Measurements from ENCODE around the gene GANC.

The GANC gene

GRCh38 chr15:42344763-42345162 lies 71.8 kb downstream of the GANC start:
- no peak for DNase-seq (ENCODE audit: low read depth in 2 of 2, low spot score in 1 of 2)

- DNase-seq (ENCODE audit: low read depth in 2 of 2, low spot score in 1 of 2): no peak
These were observed 72.5 kb downstream of the GANC start for GRCh38 chr15:42345504-42345903.

DNA sequence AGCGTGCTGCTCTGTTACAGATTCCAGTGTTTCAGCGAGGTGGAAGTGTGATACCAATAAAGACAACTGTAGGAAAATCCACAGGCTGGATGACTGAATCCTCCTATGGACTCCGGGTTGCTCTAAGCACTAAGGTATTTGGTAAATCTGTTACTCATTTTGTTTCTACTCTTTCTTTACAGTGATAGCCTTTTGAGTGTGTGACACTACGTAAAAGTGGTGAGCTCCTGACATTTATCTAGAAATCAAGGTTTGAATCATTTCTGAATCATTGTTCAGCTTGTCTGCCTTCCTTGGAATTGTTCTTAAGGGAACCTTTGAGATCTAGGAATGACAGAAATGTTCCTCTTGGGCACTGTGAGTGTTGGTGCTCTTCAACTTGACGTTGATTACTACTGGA lies 75.1 kb downstream of the GANC start:
- no peak for DNase-seq (ENCODE audit: low read depth in 2 of 2, low spot score in 1 of 2)

DNA sequence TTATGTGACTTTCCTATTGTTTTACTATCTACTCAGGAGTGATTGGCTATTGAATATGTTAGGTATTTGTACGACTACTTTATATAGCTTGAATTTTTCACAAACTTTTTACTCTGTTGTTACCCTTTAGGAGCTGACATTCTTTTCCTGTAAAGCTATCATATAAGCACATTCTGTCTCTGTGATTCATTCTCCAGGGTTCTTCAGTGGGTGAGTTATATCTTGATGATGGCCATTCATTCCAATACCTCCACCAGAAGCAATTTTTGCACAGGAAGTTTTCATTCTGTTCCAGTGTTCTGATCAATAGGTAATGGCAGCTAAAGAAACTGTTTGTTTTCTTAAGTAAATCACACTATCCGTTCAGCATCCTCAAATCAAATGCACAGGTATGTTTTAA lies 76.2 kb downstream of the GANC start:
- no peak for DNase-seq (ENCODE audit: low read depth in 2 of 2, low spot score in 1 of 2)

DNA sequence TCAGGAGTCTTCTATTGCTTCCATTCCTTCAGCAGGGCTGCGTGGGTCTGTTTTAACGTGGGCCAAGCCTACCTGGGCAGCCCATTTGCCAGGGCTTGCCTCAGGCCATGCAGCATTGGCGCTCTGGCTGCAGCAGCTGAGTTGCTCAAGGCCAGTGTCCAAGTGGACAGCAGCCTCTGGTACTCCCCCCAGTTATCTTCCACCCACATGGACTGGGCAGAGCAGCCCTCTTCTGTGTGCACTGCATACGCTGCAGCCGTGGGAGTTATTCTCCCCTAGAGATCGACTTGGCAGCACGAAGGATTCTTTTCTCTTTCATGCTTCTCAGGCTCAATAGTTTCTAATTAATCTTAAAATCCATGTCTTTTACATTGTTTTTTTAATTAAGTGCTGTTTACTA lies 79.4 kb downstream of the GANC start:
- no peak for DNase-seq (ENCODE audit: low read depth in 2 of 2, low spot score in 1 of 2)

- DNase-seq (ENCODE audit: low read depth in 2 of 2, low spot score in 1 of 2): no peak
These were observed 80.1 kb downstream of the GANC start for GRCh38 chr15:42353061-42353460.

DNA sequence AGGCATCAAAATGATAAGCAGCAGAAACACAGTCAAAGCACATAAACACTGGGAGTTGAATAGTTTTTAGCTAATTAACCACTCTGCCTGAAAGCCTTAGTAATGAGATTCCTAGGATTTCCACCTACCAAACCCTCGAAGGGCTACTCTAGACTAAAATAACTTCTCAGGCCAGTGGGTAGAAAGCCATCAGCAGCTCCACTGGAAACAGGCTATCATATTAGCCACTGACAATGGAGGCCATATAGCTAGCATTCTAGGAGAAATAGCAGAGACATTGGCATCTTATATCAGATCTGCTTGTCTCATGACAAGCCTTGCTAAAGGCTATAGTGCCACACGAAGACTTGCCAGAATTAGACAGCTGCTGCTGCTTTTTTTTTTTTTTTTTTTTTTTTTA lies 81.8 kb downstream of the GANC start:
- no peak for DNase-seq (ENCODE audit: low read depth in 2 of 2, low spot score in 1 of 2)

GRCh38 chr15:42355291-42355690 lies 82.3 kb downstream of the GANC start:
- no peak for DNase-seq (ENCODE audit: low read depth in 2 of 2, low spot score in 1 of 2)

DNA sequence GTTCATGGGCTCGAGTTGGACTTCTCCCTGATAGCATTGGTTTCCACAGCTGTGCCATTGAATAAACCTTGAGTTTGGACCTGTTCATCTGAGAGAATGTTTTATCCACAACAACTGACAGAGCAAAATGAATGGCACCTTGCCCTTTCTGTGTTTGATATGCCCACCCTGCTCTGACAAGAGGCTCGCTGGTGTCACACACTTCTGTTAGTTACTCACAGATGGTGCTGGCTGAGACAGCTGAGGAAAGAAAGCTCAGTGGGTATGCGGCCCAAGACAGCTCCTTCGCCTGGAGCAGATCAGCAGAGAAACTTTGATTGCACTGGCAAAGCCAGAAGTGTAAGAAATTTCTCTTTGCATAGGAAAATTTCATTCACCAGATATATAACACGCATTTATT lies 83.8 kb downstream of the GANC start:
- DNase-seq (ENCODE audit: low read depth in 2 of 2, low spot score in 1 of 2): no peak

DNA sequence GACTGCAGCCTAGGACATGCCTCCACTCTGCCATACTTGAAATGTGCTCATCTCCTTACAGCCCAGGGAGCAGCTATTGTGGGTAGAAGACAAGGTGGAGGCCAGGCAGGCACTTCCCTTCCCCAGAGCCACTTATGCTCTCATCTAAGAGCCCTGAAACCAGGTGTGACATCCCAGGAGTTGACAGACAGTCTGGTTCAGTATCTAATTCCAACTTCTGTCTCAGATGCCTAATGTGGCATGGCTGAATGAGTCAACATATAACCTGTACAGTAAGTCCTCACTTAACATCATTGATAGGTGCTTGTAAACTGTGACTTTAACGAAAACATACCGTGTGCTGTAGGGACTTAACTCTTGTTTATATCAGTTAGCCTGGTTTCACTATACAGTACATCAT lies 85.1 kb downstream of the GANC start:
- no peak for DNase-seq (ENCODE audit: low read depth in 2 of 2, low spot score in 1 of 2)

DNA sequence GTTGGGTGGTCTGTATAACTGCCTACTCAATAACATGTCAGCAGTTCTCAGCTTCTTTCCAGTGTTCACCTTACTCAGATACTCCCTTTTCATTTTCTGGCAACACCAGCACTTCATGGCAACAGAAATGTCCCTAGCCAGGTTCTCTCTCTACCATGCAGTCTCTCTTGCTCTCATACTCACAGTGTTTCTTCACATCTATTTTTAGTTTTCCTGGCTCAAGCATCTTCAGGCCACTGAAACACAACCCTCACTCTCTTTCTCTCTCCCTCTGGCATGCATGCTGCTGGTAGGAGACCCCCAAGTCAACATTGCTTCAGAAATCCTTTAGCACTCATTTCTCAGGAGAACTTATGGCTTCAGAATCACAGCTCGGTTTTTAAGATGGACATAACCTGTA lies 86.2 kb downstream of the GANC start, which contains the start of gene CAPN3:
Gene CAPN3 (plus strand): TSS at position 253 of the 400 bp plus-strand sequence. CDS start 305 bp downstream, outside the sequence.
- DNase-seq (ENCODE audit: low read depth in 2 of 2, low spot score in 1 of 2): no peak

DNA sequence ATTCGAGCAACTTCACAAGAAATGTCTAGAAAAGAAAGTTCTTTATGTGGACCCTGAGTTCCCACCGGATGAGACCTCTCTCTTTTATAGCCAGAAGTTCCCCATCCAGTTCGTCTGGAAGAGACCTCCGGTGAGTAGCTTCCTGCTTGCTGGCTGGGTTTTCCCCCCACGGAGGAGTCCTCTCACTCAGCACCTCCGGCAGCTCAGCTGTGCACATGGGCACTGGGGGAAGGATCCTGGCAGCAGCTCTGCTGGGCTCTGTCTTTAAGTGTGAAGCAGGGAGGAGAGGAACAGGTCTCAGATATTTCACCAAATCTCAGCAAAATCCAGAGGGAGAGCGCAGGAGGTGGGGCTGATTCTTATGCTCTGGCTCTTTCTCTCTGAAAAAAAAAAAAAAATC lies 87.0 kb downstream of the GANC start:
- no peak for DNase-seq (ENCODE audit: low read depth in 2 of 2, low spot score in 1 of 2)

DNA sequence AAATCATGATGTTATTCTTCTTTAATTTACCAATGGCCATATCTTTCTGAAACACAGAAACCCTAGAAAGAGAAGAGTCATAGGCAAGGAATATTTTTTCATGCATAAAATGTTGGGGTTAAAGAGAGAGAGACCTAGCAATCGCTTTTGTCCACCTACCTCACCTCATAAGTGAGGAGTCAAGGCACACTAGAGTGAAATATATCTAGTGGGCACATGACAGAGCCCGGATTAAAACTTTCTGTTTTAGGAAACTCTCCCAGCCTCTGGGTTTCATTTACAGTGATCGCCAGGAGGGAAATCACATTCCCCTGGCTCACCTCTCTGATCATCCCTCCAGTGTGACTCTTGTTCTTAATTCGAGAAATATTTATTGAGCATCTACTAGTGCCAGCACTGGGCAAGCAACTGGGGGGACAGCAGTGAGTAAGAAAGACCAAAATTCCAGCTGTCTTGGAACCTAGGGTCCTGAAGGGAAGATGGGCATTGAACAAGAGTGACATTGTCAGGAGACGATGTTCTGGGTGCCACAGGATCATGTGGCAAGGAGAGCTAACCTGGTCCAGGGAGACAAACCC lies 87.6 kb downstream of the GANC start:
- no peak for DNase-seq (ENCODE audit: low read depth in 2 of 2, low spot score in 1 of 2)

GRCh38 chr15:42363487-42363886 lies 90.5 kb downstream of the GANC start:
- no peak for DNase-seq (ENCODE audit: low read depth in 2 of 2, low spot score in 1 of 2)

GRCh38 chr15:42363942-42364341 lies 90.9 kb downstream of the GANC start:
- no peak for DNase-seq (ENCODE audit: low read depth in 2 of 2, low spot score in 1 of 2)

DNA sequence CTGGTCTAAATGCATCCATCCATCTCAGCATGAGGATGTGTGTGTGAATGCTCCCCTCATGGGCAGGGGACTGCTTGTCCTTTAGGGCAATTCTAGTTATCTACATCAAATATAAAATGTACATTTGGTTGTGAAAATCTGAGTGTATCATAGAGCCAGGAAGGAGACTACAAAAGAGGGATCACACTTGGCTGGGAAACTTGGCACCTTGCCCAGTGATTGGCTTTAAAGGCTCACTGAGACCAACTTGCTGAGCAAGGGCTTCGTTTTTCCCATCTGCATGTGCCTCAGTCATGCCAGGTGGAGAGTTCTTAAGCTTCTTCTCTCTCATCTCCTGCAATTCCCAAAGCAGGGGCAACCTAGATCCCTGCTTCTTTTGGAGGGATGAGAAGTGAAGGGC lies 91.5 kb downstream of the GANC start:
- no peak for DNase-seq (ENCODE audit: low read depth in 2 of 2, low spot score in 1 of 2)

GRCh38 chr15:42365921-42366550 lies 93.0 kb downstream of the GANC start:
- DNase-seq (ENCODE audit: low read depth in 2 of 2, low spot score in 1 of 2): no peak

GRCh38 chr15:42367041-42367440 lies 94.0 kb downstream of the GANC start:
- no peak for DNase-seq (ENCODE audit: low read depth in 2 of 2, low spot score in 1 of 2)

DNA sequence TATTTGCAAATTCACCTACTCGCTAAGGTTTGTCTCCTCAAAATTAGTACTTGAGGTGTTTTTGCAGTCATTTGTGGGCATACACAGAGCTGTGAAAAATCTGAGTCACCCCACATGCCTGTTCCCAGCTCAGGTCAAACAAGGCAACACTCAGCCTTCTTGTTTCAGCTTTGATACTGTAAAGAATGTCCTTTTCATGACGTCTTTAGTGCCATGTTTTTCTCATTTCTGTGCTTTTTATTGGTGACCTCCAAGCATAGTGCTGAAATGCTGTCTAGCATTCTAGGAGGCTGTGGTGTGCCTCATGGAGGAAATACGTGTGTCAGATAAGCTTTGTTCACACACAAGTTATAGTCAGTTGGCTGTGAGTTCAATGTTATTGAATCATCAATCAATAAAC lies 95.1 kb downstream of the GANC start:
- DNase-seq (ENCODE audit: low read depth in 2 of 2, low spot score in 1 of 2): no peak

GRCh38 chr15:42371096-42371495 lies 98.1 kb downstream of the GANC start:
- no peak for DNase-seq (ENCODE audit: low read depth in 2 of 2, low spot score in 1 of 2)

DNA sequence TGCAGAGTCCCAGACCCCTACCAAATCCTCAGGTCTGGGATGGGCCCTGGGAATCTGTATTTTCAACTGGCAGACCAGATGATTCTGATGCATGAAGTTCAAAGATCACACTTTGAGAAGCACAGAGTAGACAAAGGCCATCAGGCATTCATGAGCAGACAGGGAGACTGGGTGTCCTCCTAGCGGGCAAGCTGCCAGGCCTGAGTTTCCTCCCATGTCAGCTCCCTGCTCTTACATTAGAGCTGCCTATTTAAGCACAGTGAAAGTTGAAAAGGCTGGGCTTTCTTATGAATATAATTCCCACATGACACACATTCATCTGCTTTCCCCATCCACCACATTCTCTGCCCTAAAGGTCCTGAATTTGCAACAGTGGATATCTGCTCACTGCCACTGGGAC lies 100.3 kb downstream of the GANC start:
- DNase-seq (ENCODE audit: low read depth in 2 of 2, low spot score in 1 of 2): no peak

DNA sequence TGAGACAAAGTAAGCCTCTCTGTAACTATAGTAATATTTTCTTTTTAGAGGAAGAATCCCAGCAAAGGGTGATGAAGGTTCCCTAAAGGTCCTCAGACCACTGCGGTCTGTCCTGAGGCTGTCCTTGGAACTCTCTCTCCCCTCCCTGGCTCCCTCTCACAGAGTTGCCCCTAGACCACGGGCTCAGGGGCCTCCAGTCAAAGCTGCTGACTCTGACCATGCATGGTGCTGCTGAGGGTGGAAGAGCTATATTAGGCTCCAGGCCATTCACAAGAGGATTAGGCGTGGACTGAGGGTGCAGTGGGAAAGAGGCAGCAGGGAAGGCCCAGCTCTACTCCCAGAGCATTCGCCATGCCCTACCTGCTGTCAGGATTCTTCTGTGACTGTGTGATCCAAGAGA lies 100.9 kb downstream of the GANC start:
- DNase-seq (ENCODE audit: low read depth in 2 of 2, low spot score in 1 of 2): no peak

- no peak for DNase-seq (ENCODE audit: low read depth in 2 of 2, low spot score in 1 of 2)
These were observed 101.8 kb downstream of the GANC start for GRCh38 chr15:42374810-42375209.

Measured in stimulated activated CD8-positive, alpha-beta memory T cell treated with anti-CD3 and anti-CD28 coated beads, Interleukin-4, amount 100 ng/mL, for 1 hour (primary cell).